Measurements from ENCODE around the gene NR1D1. TPM values are rescaled to one million over a fixed set of nuclear protein-coding genes. Genes with fewer than 3 reads are reported as not detected.

NR1D1 gene
- total and polyA plus RNA-seq, 2 of the 13 experiments (the other 11 are each of a cell fraction or from before 2014, with no cell fraction given), result 2.1 to 2.7 TPM

GRCh38 chr17:40097931-40098845 lies 2.2 kb downstream of the NR1D1 start (continued):
- peak; percentile 80 for TF ChIP-seq ZNF20 (CRISPR knock-in tag; IDR thresholded peaks at IDR 0.05)
- peak; percentile 80; the same call in 1 of the 2 replicates for TF ChIP-seq MXD3 (CRISPR knock-in tag; IDR thresholded peaks at IDR 0.05)
- no peak for TF ChIP-seq ZNF7 (CRISPR knock-in tag; IDR thresholded peaks at IDR 0.05)
- TF ChIP-seq BORCS8-MEF2B (CRISPR knock-in tag; IDR thresholded peaks at IDR 0.05), result peak; percentile 60; the same call in 1 of the 2 replicates
- TF ChIP-seq ZNF878 (CRISPR knock-in tag; IDR thresholded peaks at IDR 0.05), result peak; percentile 47
- peak; percentile 92 for TF ChIP-seq ZNF772 (CRISPR knock-in tag; IDR thresholded peaks at IDR 0.05)
- TF ChIP-seq PAX8 (CRISPR knock-in tag; IDR thresholded peaks at IDR 0.05; ENCODE audit: borderline replicate concordance), result no peak
- TF ChIP-seq ZSCAN29 (CRISPR knock-in tag; conservative IDR thresholded peaks at IDR 0.05), result peak; percentile 18; the same call in 1 of the 2 replicates
- peak; percentile 19; the same call in 1 of the 2 replicates for TF ChIP-seq REL (CRISPR knock-in tag; conservative IDR thresholded peaks at IDR 0.05)
- peak; percentile 94 for TF ChIP-seq ZNF501 (CRISPR knock-in tag; IDR thresholded peaks at IDR 0.05)
- TF ChIP-seq FOXM1 (CRISPR knock-in tag; IDR thresholded peaks at IDR 0.05), result 0 out of 2 replicates have a peak, but pooled peaks have one; percentile 54
- TF ChIP-seq HOXA5 (CRISPR knock-in tag; IDR thresholded peaks at IDR 0.05), result no peak; the same call in 1 of the 2 replicates
- TF ChIP-seq TMF1 (CRISPR knock-in tag; IDR thresholded peaks at IDR 0.05; ENCODE audit: low read depth), result peak; percentile 39; the same call in 1 of the 2 replicates
- peak; percentile 24; the same call in 1 of the 2 replicates for TF ChIP-seq PHF8 (CRISPR knock-in tag; IDR thresholded peaks at IDR 0.05)
- no peak for TF ChIP-seq ZNF546 (CRISPR knock-in tag; conservative IDR thresholded peaks at IDR 0.05)
- peak; percentile 92 for TF ChIP-seq HOXD1 (CRISPR knock-in tag; IDR thresholded peaks at IDR 0.05)
- TF ChIP-seq NFYB (CRISPR knock-in tag; IDR thresholded peaks at IDR 0.05), result peak; percentile 40
- TF ChIP-seq CEBPB (IDR thresholded peaks at IDR 0.05; ENCODE audit: borderline replicate concordance, low read depth, low read length), result peak; percentile 74; the same call in 1 of the 2 replicates
- no peak for TF ChIP-seq ZNF180 (CRISPR knock-in tag; IDR thresholded peaks at IDR 0.05; ENCODE audit: borderline replicate concordance, low read depth)
- TF ChIP-seq EED (CRISPR knock-in tag; IDR thresholded peaks at IDR 0.05), result peak; percentile 72; the same call in 1 of the 2 replicates
- no peak for TF ChIP-seq KAT7 (CRISPR knock-in tag; IDR thresholded peaks at IDR 0.05; ENCODE audit: borderline replicate concordance)
- peak; percentile 86 for TF ChIP-seq THAP11 (CRISPR knock-in tag; IDR thresholded peaks at IDR 0.05)
- peak; percentile 72 for TF ChIP-seq SALL2 (CRISPR knock-in tag; IDR thresholded peaks at IDR 0.05)
- TF ChIP-seq ZNF256 (CRISPR knock-in tag; conservative IDR thresholded peaks at IDR 0.05), result no peak
- peak; percentile 94 for TF ChIP-seq MYC (CRISPR knock-in tag; IDR thresholded peaks at IDR 0.05; ENCODE audit: borderline replicate concordance)
- TF ChIP-seq RBFOX2 (IDR thresholded peaks at IDR 0.05; ENCODE audit: low read depth, low read length), result 0 out of 2 replicates have a peak, but pooled peaks have one; percentile 21
- TF ChIP-seq ZSCAN22 (CRISPR knock-in tag; IDR thresholded peaks at IDR 0.05), result no peak
- TF ChIP-seq STAG1 (CRISPR knock-in tag; IDR thresholded peaks at IDR 0.05), result no peak; the same call in none of the 2 replicates
- TF ChIP-seq ZNF205 (CRISPR knock-in tag; IDR thresholded peaks at IDR 0.05), result 0 out of 2 replicates have a peak, but pooled peaks have one; percentile 22
- peak; percentile 98 for TF ChIP-seq MAX (IDR thresholded peaks at IDR 0.05)
- no peak; the same call in 1 of the 2 replicates for TF ChIP-seq ZBTB42 (CRISPR knock-in tag; IDR thresholded peaks at IDR 0.05)
- TF ChIP-seq ZNF761 (CRISPR knock-in tag; conservative IDR thresholded peaks at IDR 0.05), result no peak
